Thyroid gland (tissue), 4 donors: ENCODE results near the gene WIPF2. TPM values are rescaled to one million over a fixed set of nuclear protein-coding genes. Genes with fewer than 3 reads are reported as not detected.
A peak's percentile ranks its signal among the peaks of the same experiment; 100 is the strongest.

Experiments used
- DNase-seq, 2 donors: peaks; one replicate each; pipeline ENCODE4 v3.0.0-alpha.2; 2019
- H3K27ac ChIP-seq, 3 donors: fragments of 200-600 bp; sonication (generic); 1 replicate in 2 of 3; 2 replicates in 1 of 3; pipeline ENCODE4 v1.5.1; 2016 to 2019; ENCODE audit warnings: mild to moderate bottlenecking in 1 of 3, moderate library complexity in 1 of 3
- H3K27me3 ChIP-seq: fragments of 200-600 bp; sonication (generic); one replicate; pipeline ENCODE4 v1.5.1; 2019
- H3K36me3 ChIP-seq, 2 donors: fragments of 200-600 bp; sonication (generic); one replicate each; pipeline ENCODE4 v1.5.1; 2016 to 2019
- H3K4me1 ChIP-seq, 2 donors: fragments of 200-600 bp; sonication (generic); one replicate each; pipeline ENCODE4 v1.5.1; 2017 to 2019
- H3K4me3 ChIP-seq, 3 donors: fragments of 200-600 bp; sonication (generic); replicated peaks in 1 of 3; 1 replicate in 2 of 3; 2 replicates in 1 of 3; pipeline ENCODE4 v1.5.1; 2016; ENCODE audit warnings: mild to moderate bottlenecking in 1 of 3
- H3K9me3 ChIP-seq: fragments of 200-600 bp; sonication (generic); one replicate; pipeline ENCODE4 v1.5.1; 2017
- CTCF ChIP-seq, 6 experiments: fragments of 200-600 bp in 3 of 6; fragments of 450-650 bp in 3 of 6; sonication (generic) in 3 of 6; IDR thresholded peaks; one replicate each; pipeline ENCODE4 v1.5.1; 2016 to 2019; ENCODE audit warnings: antibody characterized with exemption in 6 of 6, mild to moderate bottlenecking in 2 of 6, inconsistent platforms in 1 of 6, moderate library complexity in 1 of 6
- POLR2A ChIP-seq, 2 donors: fragments of 450-650 bp; IDR thresholded peaks; one replicate each; pipeline ENCODE4 v1.6.1; 2017; ENCODE audit warnings: antibody characterized with exemption in 2 of 2, mild to moderate bottlenecking in 2 of 2, moderate library complexity in 1 of 2
- WGBS, 2 donors: methylation state at CpG; one replicate each; pipeline ENCODE4 v1.1.5; 2017; 5-methylcytosine and 5-hydroxymethylcytosine counted together
- intact Hi-C: fragments of 100-400 bp; cut with DNase I; formaldehyde crosslinking; loops from one replicate; pipeline ENCODE4 v1.15.1; 2023
- total RNA-seq, 4 donors: library from RNA; depleted of rRNA; stranded (reverse); fragments of >200 nt; gene quantifications; one replicate each; pipeline ENCODE4 v1.2.3, GENCODE V29; 2016

The WIPF2 gene
- total RNA-seq, 4 donors from 2014 or later: 13.2 to 14.6 (median 14.5) TPM

- Histone ChIP-seq H3K27ac (peak overlapping the region; percentile 47 to 96 (median 93)), H3K4me3 (no peak overlapping the region), H3K4me1 (peaks cover 87 to 100% of the 10 kb centered on the region in 2 donors), H3K36me3 (no peaks in the 10 kb centered on the region), H3K27me3 (no peaks in the 10 kb centered on the region), H3K9me3 (no peaks in the 10 kb centered on the region)
- intact Hi-C loops: no loop called here
- no peak for DNase-seq
- 55 to 63% methylated on average over 17 of the region's 17 CpGs for WGBS, 2 donors
- TF ChIP-seq CTCF (IDR thresholded peaks at IDR 0.05): no peak
- TF ChIP-seq POLR2A (IDR thresholded peaks at IDR 0.05): no peak
Measured at GRCh38 chr17:40326014-40326831, 107.1 kb downstream of the WIPF2 start.

- H3K27me3 ChIP-seq: no peaks in the 10 kb centered on the region
- no peak for DNase-seq
- H3K4me3 ChIP-seq: no peak overlapping the region
- TF ChIP-seq POLR2A (IDR thresholded peaks at IDR 0.05) (no peak), CTCF (IDR thresholded peaks at IDR 0.05) (no peak)
- WGBS, 2 donors: 38 to 67% methylated on average over 1 of the region's 1 CpG
- intact Hi-C loops: no loop called here
- no peaks in the 10 kb centered on the region for H3K36me3 ChIP-seq
- H3K9me3 ChIP-seq: no peaks in the 10 kb centered on the region
- H3K4me1 ChIP-seq: peaks cover 87 to 100% of the 10 kb centered on the region in 2 donors
- peak overlapping the region in 2 of 3 donors; percentile 93 to 96 for H3K27ac ChIP-seq
Measured at GRCh38 chr17:40326832-40327199, 107.7 kb downstream of the WIPF2 start.

- H3K27me3 ChIP-seq: no peaks in the 10 kb centered on the region
- DNase-seq: no peak
- H3K4me3 ChIP-seq: no peak overlapping the region
- TF ChIP-seq CTCF (IDR thresholded peaks at IDR 0.05) (no peak), POLR2A (IDR thresholded peaks at IDR 0.05) (no peak)
- peaks cover 87 to 100% of the 10 kb centered on the region in 2 donors for H3K4me1 ChIP-seq
- H3K9me3 ChIP-seq: no peaks in the 10 kb centered on the region
- WGBS, 2 donors: 81 to 89% methylated on average over 3 to 4 of the region's 4 CpGs
- intact Hi-C loops: no loop called here
- H3K27ac ChIP-seq: peak overlapping the region in 2 of 3 donors; percentile 93 to 96
- H3K36me3 ChIP-seq: no peaks in the 10 kb centered on the region
Measured at GRCh38 chr17:40327244-40327729, 108.2 kb downstream of the WIPF2 start.

- no peak for DNase-seq
- Histone ChIP-seq H3K9me3 (no peaks in the 10 kb centered on the region), H3K36me3 (no peaks in the 10 kb centered on the region), H3K4me3 (no peak overlapping the region), H3K27ac (peak overlapping the region in 2 of 3 donors; percentile 93 to 96), H3K4me1 (peaks cover 87 to 100% of the 10 kb centered on the region in 2 donors), H3K27me3 (no peaks in the 10 kb centered on the region)
- WGBS, 2 donors: 10 to 29% methylated on average over 1 to 3 of the region's 3 CpGs
- intact Hi-C loops: no loop called here
- TF ChIP-seq POLR2A (IDR thresholded peaks at IDR 0.05): no peak
- no peak for TF ChIP-seq CTCF (IDR thresholded peaks at IDR 0.05)
Measured at GRCh38 chr17:40327735-40328385, 108.8 kb downstream of the WIPF2 start.

- TF ChIP-seq CTCF (IDR thresholded peaks at IDR 0.05) (no peak), POLR2A (IDR thresholded peaks at IDR 0.05) (no peak)
- Histone ChIP-seq H3K4me1 (peaks cover 87 to 100% of the 10 kb centered on the region in 2 donors), H3K27me3 (no peaks in the 10 kb centered on the region), H3K27ac (peak overlapping the region in 2 of 3 donors; percentile 93 to 96), H3K9me3 (no peaks in the 10 kb centered on the region), H3K36me3 (no peaks in the 10 kb centered on the region), H3K4me3 (no peak overlapping the region)
- no peak for DNase-seq
- 85 to 92% methylated on average over 2 of the region's 2 CpGs for WGBS, 2 donors
- intact Hi-C loops: no loop called here
Measured at GRCh38 chr17:40328386-40328766, 109.3 kb downstream of the WIPF2 start.
